GM21381 (cell line): ENCODE results near the gene KCNJ5.
"Not testable (repeated sequence)": the region's sequence is repeated elsewhere in the genome, so short reads cannot be mapped to it uniquely, and the experiment has no call there.

Experiments
- ATAC-seq: cut with Tn5 transposase; IDR thresholded peaks from one replicate; pipeline ENCODE4 v1.9.1; 2021; ENCODE audit warnings: mild to moderate bottlenecking, moderate library complexity; ENCODE audit not compliant: unreplicated experiment

Gene KCNJ5

DNA sequence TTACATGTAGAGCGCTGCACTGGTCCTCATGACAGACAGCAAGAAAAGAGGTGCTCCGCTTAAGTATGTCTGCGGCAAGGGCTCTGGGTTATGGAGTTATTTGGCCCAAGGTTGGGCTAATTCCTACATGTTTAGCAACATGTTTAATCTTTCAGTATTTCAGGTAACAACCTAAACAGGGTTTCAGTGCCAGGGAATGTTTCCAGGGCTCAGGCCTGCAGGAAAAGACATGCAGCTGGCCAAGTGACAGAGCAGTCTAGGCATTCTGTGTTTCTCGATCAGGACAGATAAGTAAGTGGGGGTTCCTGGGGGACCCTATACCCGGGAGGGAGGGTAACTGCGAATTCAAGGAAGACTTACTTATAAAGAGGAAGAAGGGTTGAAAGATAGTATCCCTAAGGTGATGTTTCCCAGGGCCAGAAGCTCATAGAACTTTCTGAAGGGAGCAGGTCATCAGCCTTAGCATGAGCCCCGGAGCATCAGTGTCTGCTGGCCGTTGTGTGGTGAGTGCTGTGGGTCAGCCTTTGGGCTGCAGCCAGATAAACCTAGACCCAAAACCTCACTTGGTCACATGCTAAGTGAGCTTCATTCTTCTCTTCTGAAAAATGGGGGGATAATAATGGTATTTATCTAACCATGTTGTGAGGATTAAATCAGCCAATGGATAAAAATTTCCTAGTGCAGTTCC lies 18.4 kb downstream of the KCNJ5 start:
- ATAC-seq = no peak

- no peak for ATAC-seq
These were observed 19.4 kb downstream of the KCNJ5 start for GRCh38 chr11:128910576-128910975.

- ATAC-seq = no peak
These were observed 20.1 kb downstream of the KCNJ5 start for GRCh38 chr11:128911239-128911638.

DNA sequence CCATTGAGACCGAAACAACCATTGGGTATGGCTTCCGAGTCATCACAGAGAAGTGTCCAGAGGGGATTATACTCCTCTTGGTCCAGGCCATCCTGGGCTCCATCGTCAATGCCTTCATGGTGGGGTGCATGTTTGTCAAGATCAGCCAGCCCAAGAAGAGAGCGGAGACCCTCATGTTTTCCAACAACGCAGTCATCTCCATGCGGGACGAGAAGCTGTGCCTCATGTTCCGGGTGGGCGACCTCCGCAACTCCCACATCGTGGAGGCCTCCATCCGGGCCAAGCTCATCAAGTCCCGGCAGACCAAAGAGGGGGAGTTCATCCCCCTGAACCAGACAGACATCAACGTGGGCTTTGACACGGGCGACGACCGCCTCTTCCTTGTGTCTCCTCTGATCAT lies 20.5 kb downstream of the KCNJ5 start:
- ATAC-seq = no peak

DNA sequence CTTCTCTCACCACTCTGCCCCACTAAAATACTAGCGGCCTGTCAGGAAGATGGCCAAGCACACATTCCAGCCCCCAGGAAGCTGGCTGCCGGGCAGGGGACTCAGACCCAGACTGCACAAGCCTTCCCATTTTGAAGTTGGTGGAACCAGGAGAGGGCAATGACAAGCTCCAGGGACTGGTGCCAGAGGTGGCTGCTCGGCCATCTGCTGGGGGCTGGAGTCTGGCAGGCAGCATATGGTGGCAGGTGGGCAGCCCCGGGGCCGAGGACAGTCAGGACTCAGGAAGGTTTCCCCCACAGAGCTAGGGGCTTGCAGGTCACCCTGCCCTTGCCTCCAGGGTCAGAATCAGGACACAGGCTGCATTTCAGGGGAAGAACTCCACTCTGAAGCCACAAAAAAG lies 22.6 kb downstream of the KCNJ5 start:
- no peak for ATAC-seq

- no peak for ATAC-seq
These were observed 23.3 kb downstream of the KCNJ5 start for GRCh38 chr11:128914216-128915148.

- ATAC-seq = no peak
These were observed 24.0 kb downstream of the KCNJ5 start for GRCh38 chr11:128915149-128915521.

- no peak for ATAC-seq
These were observed 24.9 kb downstream of the KCNJ5 start for GRCh38 chr11:128916037-128916572.

DNA sequence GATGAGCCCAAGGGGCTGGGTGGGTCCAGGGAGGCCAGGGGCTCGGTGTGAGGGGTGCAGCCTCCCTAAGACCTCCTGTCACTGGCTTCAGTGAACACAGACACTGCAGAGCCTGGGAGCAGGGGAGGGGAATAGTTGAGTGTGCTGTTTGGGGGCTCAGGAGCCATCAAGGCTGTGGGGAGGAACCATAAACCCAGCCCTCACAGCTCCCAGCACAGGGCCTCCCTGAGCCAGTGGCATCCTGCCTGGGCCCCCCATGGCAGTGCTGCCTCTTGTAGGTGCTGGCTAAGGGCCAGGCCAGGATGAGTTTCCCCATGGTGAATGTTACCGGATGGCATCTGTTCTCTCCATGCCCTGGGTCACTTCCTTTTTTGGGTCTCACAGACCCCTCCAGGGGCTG lies 25.5 kb downstream of the KCNJ5 start:
- no peak for ATAC-seq

GRCh38 chr11:128917144-128917724 lies 26.1 kb downstream of the KCNJ5 start:
- no peak for ATAC-seq

DNA sequence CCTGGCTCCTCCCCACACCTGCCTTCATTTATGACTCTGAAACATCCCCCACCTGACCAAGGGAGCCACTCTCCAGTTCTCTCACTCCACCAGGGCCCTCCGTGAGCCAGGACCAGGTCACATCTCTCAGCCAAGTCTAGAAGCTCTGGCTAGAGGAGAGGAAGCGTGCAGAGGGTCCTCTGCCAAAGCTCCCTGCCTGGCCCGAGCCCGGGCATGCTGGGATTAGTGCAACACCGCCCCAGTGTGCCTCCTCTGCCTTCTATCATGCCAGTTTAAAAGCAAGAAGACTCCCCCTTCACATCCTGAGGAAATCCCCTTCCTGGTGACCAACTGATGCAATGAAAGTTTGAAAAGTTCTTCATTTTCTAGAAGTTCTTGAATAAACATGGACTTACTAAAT lies 28.1 kb downstream of the KCNJ5 start:
- no peak for ATAC-seq

GRCh38 chr11:128919635-128920034 lies 28.5 kb downstream of the KCNJ5 start:
- ATAC-seq = not testable (repeated sequence)

GRCh38 chr11:128920666-128921065 lies 29.5 kb downstream of the KCNJ5 start:
- no peak for ATAC-seq

GRCh38 chr11:128921793-128922192 lies 30.6 kb downstream of the KCNJ5 start:
- ATAC-seq = no peak

DNA sequence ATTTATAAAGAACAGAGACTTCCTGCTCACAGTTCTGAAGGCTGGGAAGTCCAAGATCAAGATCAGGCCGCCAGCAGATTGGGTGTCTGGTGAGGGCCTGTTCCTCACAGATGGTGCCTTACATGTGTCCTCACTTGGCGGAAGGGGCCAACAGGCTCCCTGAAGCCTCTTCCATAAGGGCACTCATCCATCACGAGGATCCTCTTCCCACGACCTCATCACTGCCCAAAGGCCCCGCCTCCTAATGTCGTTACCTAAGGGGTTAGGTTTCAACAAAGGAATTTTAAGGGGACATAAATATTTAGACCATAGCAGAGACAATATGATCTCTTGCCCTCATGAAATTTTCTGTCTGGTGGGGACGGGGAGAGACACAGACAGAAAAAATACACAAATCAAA lies 32.9 kb downstream of the KCNJ5 start:
- no peak for ATAC-seq

GRCh38 chr11:128924510-128925249 lies 33.5 kb downstream of the KCNJ5 start:
- no peak for ATAC-seq

DNA sequence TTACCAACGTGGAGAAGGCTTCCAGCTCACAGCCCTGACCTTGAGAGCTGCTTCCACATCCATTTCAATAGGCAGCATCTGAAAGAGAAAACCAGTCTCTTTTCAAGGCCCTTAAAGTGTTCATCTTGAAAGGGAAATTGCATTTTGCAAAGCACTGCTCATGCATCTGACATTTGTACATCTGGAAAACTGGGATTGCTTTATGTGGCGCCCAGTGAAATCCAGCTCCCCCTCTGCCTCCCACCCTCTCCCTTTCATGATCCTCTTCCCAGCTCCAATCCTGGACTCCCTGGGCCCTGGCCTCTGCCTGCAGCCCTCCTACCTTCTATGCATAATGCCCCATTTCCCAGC lies 34.1 kb downstream of the KCNJ5 start:
- no peak for ATAC-seq

GRCh38 chr11:128926000-128926399 lies 34.8 kb downstream of the KCNJ5 start:
- ATAC-seq = no peak

GRCh38 chr11:128926437-128927107 lies 35.4 kb downstream of the KCNJ5 start:
- no peak for ATAC-seq

DNA sequence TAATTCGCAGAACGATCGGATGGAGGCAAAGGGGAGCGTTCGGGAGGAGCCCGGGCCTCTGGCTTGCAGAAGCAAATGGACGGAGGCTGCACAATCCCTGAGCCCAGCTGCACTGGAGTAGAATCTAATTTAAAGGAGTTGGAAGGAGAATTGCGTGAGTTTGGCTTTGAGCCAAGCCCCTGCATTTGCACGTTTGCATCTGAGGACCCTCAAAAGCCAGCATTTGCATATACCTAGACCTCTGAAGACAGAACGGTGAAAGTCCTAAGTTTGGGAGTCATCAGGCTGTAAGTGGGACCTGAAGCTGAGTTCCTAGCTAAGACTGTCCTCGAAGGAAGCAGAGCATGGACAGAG lies 35.9 kb downstream of the KCNJ5 start:
- ATAC-seq = no peak
